HEK293 (cell line): ENCODE results near the gene VPS37C.

ENCODE experiments used
- CTCF ChIA-PET: fragments of 350-600 bp; formaldehyde crosslinking; extraction: SDS; loops from one replicate; lab custom pipeline; 2021; ENCODE audit warnings: antibody characterized with exemption; lab: Yijun Ruan, JAX
- POLR2A ChIA-PET: fragments of 300-600 bp; formaldehyde crosslinking; extraction: SDS; loops from one replicate; lab custom pipeline; 2020; ENCODE audit warnings: antibody characterized with exemption, inconsistent platforms; lab: Yijun Ruan, JAX
- H3K27ac ChIP-seq: fragments of 200-500 bp; sonication (Bioruptor generic); 2 replicates; pipeline ENCODE4 v1.5.1; 2014; ENCODE audit warnings: low read depth, low read length, control low read depth, inconsistent platforms; ENCODE audit errors: extremely low read depth
- H3K36me3 ChIP-seq, 2 experiments: fragments of 200-500 bp in 1 of 2; sonication (Bioruptor generic) in 1 of 2; 1 replicate in 1 of 2; 2 replicates in 1 of 2; pipeline ENCODE4 v1.5.1; 2014 to 2017; ENCODE audit warnings: inconsistent platforms in 2 of 2, low read length in 2 of 2; ENCODE audit not compliant: control insufficient read depth in 2 of 2, insufficient read depth in 1 of 2
- H3K4me1 ChIP-seq: fragments of 200-500 bp; sonication (Bioruptor generic); 2 replicates; pipeline ENCODE4 v1.5.1; 2014; ENCODE audit warnings: mild to moderate bottlenecking, low read length, inconsistent platforms; ENCODE audit not compliant: control insufficient read depth, insufficient read depth
- H3K4me3 ChIP-seq: 2 replicates; pipeline ENCODE4 v1.5.1; 2011; ENCODE audit warnings: low read depth, mild to moderate bottlenecking, control low read depth, low read length, moderate library complexity
- H3K9me3 ChIP-seq: fragments of 200-500 bp; sonication (Bioruptor generic); 2 replicates; pipeline ENCODE4 v1.5.1; 2014; ENCODE audit warnings: low read depth, low read length, inconsistent platforms; ENCODE audit not compliant: control insufficient read depth, insufficient read depth
- KLF17 ChIP-seq: fragments of 450-650 bp; formaldehyde crosslinking; IDR thresholded peaks from 2 replicates; pipeline ENCODE4 v1.5.1; 2016; ENCODE audit warnings: missing biosample characterization, missing genetic modification characterization
- KLF7 ChIP-seq: fragments of 450-650 bp; formaldehyde crosslinking; IDR thresholded peaks from 2 replicates; pipeline ENCODE4 v1.5.1; 2016; ENCODE audit warnings: missing biosample characterization, missing genetic modification characterization, borderline replicate concordance
- SALL2 ChIP-seq: fragments of 450-650 bp; formaldehyde crosslinking; IDR thresholded peaks from 2 replicates; pipeline ENCODE4 v1.5.0; 2017; ENCODE audit warnings: missing biosample characterization, mild to moderate bottlenecking, missing genetic modification characterization, borderline replicate concordance
- SP7 ChIP-seq: fragments of 450-650 bp; formaldehyde crosslinking; IDR thresholded peaks from 2 replicates; pipeline ENCODE4 v1.5.1; 2016; ENCODE audit warnings: missing biosample characterization, missing genetic modification characterization
- ZBTB1 ChIP-seq: fragments of 450-650 bp; formaldehyde crosslinking; IDR thresholded peaks from 2 replicates; pipeline ENCODE4 v1.5.1; 2016; ENCODE audit warnings: missing biosample characterization, missing genetic modification characterization
- ZBTB48 ChIP-seq: fragments of 450-650 bp; formaldehyde crosslinking; IDR thresholded peaks from 2 replicates; pipeline ENCODE4 v1.5.1; 2016; ENCODE audit warnings: missing biosample characterization, missing genetic modification characterization
- ZBTB8A ChIP-seq: fragments of 450-650 bp; formaldehyde crosslinking; IDR thresholded peaks from 2 replicates; pipeline ENCODE4 v1.5.1; 2016; ENCODE audit warnings: missing biosample characterization, missing genetic modification characterization
- ZFP3 ChIP-seq: fragments of 450-650 bp; formaldehyde crosslinking; IDR thresholded peaks from 2 replicates; pipeline ENCODE4 v1.5.1; 2016; ENCODE audit warnings: low read depth, missing biosample characterization, missing genetic modification characterization
- ZFP69B ChIP-seq: fragments of 450-650 bp; formaldehyde crosslinking; IDR thresholded peaks from 2 replicates; pipeline ENCODE4 v1.5.1; 2016; ENCODE audit warnings: missing biosample characterization, missing genetic modification characterization
- ZIC2 ChIP-seq: fragments of 450-650 bp; formaldehyde crosslinking; IDR thresholded peaks from 2 replicates; pipeline ENCODE4 v1.5.1; 2016; ENCODE audit warnings: missing biosample characterization, missing genetic modification characterization
- ZNF2 ChIP-seq: fragments of 450-650 bp; formaldehyde crosslinking; IDR thresholded peaks from 2 replicates; pipeline ENCODE4 v1.5.1; 2016; ENCODE audit warnings: missing biosample characterization, missing genetic modification characterization
- ZNF211 ChIP-seq: fragments of 450-650 bp; formaldehyde crosslinking; IDR thresholded peaks from 2 replicates; pipeline ENCODE4 v1.5.1; 2016; ENCODE audit warnings: low read depth, missing biosample characterization, missing genetic modification characterization
- ZNF24 ChIP-seq: fragments of 450-650 bp; formaldehyde crosslinking; IDR thresholded peaks from 2 replicates; pipeline ENCODE4 v1.5.1; 2016; ENCODE audit warnings: missing biosample characterization, missing genetic modification characterization
- ZNF266 ChIP-seq: fragments of 450-650 bp; formaldehyde crosslinking; IDR thresholded peaks from 2 replicates; pipeline ENCODE4 v1.5.1; 2016; ENCODE audit warnings: missing biosample characterization, missing genetic modification characterization, low read depth
- ZNF280C ChIP-seq: fragments of 450-650 bp; formaldehyde crosslinking; IDR thresholded peaks from 2 replicates; pipeline ENCODE4 v1.5.1; 2016; ENCODE audit warnings: missing biosample characterization, missing genetic modification characterization
- ZNF302 ChIP-seq: fragments of 450-650 bp; formaldehyde crosslinking; IDR thresholded peaks from 2 replicates; pipeline ENCODE4 v1.5.1; 2016; ENCODE audit warnings: missing biosample characterization, missing genetic modification characterization, low read depth
- ZNF398 ChIP-seq: fragments of 450-650 bp; formaldehyde crosslinking; IDR thresholded peaks from 2 replicates; pipeline ENCODE4 v1.5.1; 2017; ENCODE audit warnings: missing biosample characterization, missing genetic modification characterization
- ZNF521 ChIP-seq: fragments of 450-650 bp; formaldehyde crosslinking; IDR thresholded peaks from 2 replicates; pipeline ENCODE4 v1.5.1; 2017; ENCODE audit warnings: missing biosample characterization, mild to moderate bottlenecking, missing genetic modification characterization
- ZNF530 ChIP-seq: fragments of 450-650 bp; formaldehyde crosslinking; IDR thresholded peaks from 2 replicates; pipeline ENCODE4 v1.5.1; 2016; ENCODE audit warnings: low read depth, missing biosample characterization, missing genetic modification characterization
- ZNF555 ChIP-seq: fragments of 450-650 bp; formaldehyde crosslinking; conservative IDR thresholded peaks from 2 replicates; pipeline ENCODE4 v1.5.1; 2017; ENCODE audit warnings: missing biosample characterization, mild to moderate bottlenecking, missing genetic modification characterization, inconsistent platforms
- ZNF654 ChIP-seq: fragments of 450-650 bp; formaldehyde crosslinking; IDR thresholded peaks from 2 replicates; pipeline ENCODE4 v1.5.1; 2016; ENCODE audit warnings: low read depth, missing biosample characterization, missing genetic modification characterization
- ZNF776 ChIP-seq: fragments of 450-650 bp; formaldehyde crosslinking; IDR thresholded peaks from 2 replicates; pipeline ENCODE4 v1.5.0; 2017; ENCODE audit warnings: missing biosample characterization, missing genetic modification characterization, borderline replicate concordance
- ZSCAN23 ChIP-seq: fragments of 450-650 bp; formaldehyde crosslinking; IDR thresholded peaks from 2 replicates; pipeline ENCODE4 v1.5.1; 2016; ENCODE audit warnings: missing biosample characterization, missing genetic modification characterization
- TF ChIP-seq, protein P1 (sequence below): fragments of 450-650 bp; formaldehyde crosslinking; IDR thresholded peaks from 2 replicates; pipeline ENCODE4 v1.5.1; 2016; ENCODE audit warnings: missing biosample characterization, missing genetic modification characterization

VPS37C gene

DNA sequence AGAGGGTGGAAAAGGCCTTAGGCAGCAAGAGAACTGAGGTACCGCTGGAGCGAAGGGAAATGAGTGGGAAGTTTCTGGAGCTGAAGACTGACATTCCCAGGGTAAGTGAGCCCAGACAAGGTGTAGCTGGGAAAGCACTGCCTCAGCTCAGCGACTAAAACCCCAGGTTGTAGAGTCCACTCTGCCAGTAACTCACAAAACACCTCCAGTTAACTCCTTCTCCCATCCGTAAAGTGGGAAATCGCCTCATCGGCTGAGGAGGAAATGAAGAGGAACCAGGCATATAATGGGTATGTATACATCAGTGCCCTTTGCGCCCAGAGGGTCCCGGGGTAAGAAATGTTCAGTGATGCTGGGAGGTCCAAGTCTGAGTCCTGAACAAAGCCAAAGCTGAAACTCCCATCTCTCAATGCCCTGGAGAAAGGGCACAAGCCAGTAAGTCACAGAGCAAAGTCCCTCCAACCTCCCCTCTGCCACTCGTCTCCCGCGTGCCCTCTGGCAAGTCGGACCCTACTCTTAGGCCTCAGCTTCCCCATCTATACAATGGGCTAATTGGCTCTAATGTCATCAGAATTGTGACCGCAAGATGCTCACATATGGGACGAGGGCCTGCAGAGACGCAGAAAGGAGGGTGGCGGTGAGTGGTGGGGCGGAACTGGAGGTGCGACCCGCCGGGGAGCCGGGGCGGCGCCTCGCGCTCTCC is 588 bp downstream of the VPS37C start (continued):
- no peak for TF ChIP-seq ZIC2 (tag by site-specific recombination)
- TF ChIP-seq ZFP3 (tag by site-specific recombination): no peak
- TF ChIP-seq KLF7: peak; percentile 60; the same call in 1 of the 2 replicates
- no peak for TF ChIP-seq ZNF555 (tag by site-specific recombination)
- peak; percentile 69; the same call in 1 of the 2 replicates for TF ChIP-seq SP7
- TF ChIP-seq KLF17 (tag by site-specific recombination): peak; percentile 57; the same call in 1 of the 2 replicates
- TF ChIP-seq ZNF776: no peak
- TF ChIP-seq ZNF24: no peak
- TF ChIP-seq ZNF2 (tag by site-specific recombination): 0 out of 2 replicates have a peak, but pooled peaks have one; percentile 41
- TF ChIP-seq ZFP69B (tag by site-specific recombination): peak; percentile 29; the same call in 1 of the 2 replicates
- TF ChIP-seq ZNF211 (tag by site-specific recombination): no peak
- TF ChIP-seq ZBTB48 (tag by site-specific recombination): no peak
- TF ChIP-seq ZBTB1: no peak
- TF ChIP-seq ZNF521 (tag by site-specific recombination): no peak
- TF ChIP-seq ZNF530 (tag by site-specific recombination): no peak
- TF ChIP-seq ZNF398 (tag by site-specific recombination): peak; percentile 57
- no peak for TF ChIP-seq ZNF266 (tag by site-specific recombination)
- TF ChIP-seq ZNF302 (tag by site-specific recombination): no peak
- TF ChIP-seq, protein P1, sequence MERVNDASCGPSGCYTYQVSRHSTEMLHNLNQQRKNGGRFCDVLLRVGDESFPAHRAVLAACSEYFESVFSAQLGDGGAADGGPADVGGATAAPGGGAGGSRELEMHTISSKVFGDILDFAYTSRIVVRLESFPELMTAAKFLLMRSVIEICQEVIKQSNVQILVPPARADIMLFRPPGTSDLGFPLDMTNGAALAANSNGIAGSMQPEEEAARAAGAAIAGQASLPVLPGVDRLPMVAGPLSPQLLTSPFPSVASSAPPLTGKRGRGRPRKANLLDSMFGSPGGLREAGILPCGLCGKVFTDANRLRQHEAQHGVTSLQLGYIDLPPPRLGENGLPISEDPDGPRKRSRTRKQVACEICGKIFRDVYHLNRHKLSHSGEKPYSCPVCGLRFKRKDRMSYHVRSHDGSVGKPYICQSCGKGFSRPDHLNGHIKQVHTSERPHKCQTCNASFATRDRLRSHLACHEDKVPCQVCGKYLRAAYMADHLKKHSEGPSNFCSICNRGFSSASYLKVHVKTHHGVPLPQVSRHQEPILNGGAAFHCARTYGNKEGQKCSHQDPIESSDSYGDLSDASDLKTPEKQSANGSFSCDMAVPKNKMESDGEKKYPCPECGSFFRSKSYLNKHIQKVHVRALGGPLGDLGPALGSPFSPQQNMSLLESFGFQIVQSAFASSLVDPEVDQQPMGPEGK (tag by site-specific recombination): no peak

GRCh38 chr11:61158691-61159381 is 2.4 kb downstream of the VPS37C start:
- H3K4me1 ChIP-seq: no peaks in the 10 kb centered on the region
- TF ChIP-seq ZBTB8A (tag by site-specific recombination): no peak
- no peak for TF ChIP-seq ZNF280C
- TF ChIP-seq SALL2 (tag by site-specific recombination): no peak
- no peak for TF ChIP-seq ZIC2 (tag by site-specific recombination)
- no peak for TF ChIP-seq ZSCAN23 (tag by site-specific recombination)
- no peak for TF ChIP-seq ZNF654 (tag by site-specific recombination)
- H3K9me3 ChIP-seq: no peaks in the 10 kb centered on the region
- no peak overlapping the region for H3K4me3 ChIP-seq
- POLR2A ChIA-PET: no interaction called here
- H3K27ac ChIP-seq: no peak overlapping the region
- CTCF ChIA-PET: interaction anchor here (0.8 to 2.1 kb wide), 2 partner anchors 20 to 29 kb away, joined by 4 to 5 read pairs; no protein-coding TSS in a partner anchor
- peaks cover 0 to 13% of the 10 kb centered on the region in 2 experiments; a peak in 1 of 3 replicates for H3K36me3 ChIP-seq
